ENCODE data around the gene KHSRP. TPM values are rescaled to one million over a fixed set of nuclear protein-coding genes. Genes with fewer than 3 reads are reported as not detected.
"Not testable (repeated sequence)": the region's sequence is repeated elsewhere in the genome, so short reads cannot be mapped to it uniquely, and the experiment has no call there.

Gene KHSRP
- total RNA-seq, 1 donor from 2014 or later = 255 TPM

GRCh38 chr19:6418562-6418932 is 6.1 kb downstream of the KHSRP start:
- DNase-seq (ENCODE audit: extremely low read depth, low read depth, low spot score) = no peak

GRCh38 chr19:6417713-6418561 is 6.7 kb downstream of the KHSRP start:
- DNase-seq (ENCODE audit: extremely low read depth, low read depth, low spot score) = no peak

GRCh38 chr19:6416658-6417405 is 7.8 kb downstream of the KHSRP start:
- no peak for DNase-seq (ENCODE audit: extremely low read depth, low read depth, low spot score)

- DNase-seq (ENCODE audit: extremely low read depth, low read depth, low spot score) = no peak
Measured at GRCh38 chr19:6415591-6416190, 8.9 kb downstream of the KHSRP start.

DNA sequence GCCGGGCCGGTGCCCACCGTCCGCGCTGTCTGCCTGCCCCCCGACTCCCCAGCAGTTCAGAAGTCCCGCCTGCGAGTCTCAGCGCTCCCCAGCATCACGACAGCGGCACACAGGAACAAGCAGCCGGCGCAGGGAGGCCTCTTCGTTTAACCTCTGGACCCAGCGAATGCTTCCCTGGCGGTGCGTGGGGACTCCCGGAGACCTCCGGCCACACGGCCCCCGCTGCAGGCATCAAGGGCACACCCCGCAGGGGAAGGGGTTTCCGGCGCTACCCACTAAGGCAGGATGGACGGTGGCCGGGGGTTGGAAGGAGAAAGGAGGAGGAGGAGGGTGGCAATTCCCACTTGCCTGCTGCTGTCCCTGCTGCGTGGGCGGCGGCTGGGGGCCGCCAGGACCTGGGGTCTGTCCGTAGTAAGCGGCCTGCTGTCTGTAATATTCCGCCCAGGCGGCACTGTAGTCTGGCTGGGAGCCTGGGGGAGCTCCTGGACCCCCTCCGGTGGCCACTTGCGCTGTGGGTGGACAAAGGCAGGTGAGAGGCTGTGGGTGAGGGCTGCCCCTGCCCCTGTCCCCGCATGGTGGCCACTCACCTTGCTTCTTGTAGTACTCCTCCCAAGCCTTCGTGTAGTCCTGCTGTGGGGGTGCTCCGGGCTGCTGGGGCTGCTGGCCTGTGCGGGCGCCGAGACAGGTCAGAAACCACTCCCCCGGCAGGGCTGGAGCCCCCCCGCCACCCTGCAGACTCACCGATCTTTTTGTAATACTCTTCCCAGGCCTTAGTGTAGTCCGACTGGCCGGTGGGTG is 9.6 kb downstream of the KHSRP start:
- no peak for DNase-seq (ENCODE audit: extremely low read depth, low read depth, low spot score)

DNA sequence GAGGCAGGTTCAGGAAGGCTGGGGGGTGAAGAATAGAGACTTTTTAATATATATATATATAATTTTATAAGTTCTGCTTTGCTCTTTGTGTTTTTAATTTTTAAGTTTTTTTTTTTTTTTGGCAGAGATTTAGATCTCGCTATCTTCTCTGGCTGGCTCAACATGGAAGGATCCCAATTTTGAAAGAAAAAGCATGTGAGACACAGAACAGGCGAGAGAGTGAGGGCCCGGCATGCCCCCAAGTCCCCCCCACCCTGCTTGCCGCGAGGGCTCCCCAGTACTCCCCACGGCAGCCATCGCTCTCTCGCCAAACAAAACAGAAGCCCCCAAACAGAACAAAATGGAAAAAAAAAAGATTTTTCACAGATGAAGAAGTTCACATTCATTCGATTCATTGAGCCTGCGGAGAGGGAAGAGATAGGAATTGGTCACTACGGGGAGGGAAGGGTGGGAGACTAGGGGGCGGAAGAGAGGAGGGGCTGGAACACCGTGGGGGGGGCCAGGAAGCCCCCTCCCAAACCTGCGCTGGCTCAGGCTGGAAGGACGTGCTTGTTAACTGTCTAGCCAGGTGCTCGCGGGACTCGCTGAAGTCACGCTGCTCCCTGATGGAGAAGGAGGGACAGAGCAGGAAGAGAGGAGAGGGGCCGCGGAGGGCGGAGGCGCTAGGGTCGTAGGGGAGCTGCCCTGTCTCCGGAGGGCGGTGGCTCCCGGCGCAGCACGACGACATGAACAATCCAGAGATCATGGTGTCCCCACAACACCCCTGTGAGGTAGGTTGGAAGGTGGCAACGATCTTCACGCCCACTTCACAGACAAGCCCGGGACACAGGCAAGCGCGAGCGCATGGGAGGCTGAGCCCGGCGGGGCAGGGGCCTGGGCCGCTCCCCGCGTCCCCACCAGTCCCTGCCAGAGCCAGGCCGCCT is 10.6 kb downstream of the KHSRP start:
- DNase-seq (ENCODE audit: extremely low read depth, low read depth, low spot score) = no peak

DNA sequence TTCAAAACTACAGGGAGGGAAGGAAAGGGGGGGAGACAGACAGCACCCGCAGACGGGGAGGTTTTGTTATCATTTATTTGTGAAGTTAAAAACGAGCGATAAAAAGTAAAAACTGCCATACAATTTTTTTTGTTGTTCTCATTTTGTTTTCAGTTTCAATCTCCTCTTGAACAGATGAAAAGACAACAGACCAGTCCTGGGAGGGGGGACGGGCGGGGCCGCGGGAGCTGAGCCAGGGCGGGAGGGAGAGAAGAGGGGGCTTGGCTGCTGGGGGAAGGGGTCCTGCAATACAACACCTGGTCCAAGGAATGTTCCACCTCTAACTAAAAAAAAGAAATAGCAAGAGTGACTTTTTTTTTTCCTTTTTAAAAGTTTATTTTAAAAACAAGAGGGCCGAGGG is 11.3 kb downstream of the KHSRP start:
- no peak for DNase-seq (ENCODE audit: extremely low read depth, low read depth, low spot score)

DNA sequence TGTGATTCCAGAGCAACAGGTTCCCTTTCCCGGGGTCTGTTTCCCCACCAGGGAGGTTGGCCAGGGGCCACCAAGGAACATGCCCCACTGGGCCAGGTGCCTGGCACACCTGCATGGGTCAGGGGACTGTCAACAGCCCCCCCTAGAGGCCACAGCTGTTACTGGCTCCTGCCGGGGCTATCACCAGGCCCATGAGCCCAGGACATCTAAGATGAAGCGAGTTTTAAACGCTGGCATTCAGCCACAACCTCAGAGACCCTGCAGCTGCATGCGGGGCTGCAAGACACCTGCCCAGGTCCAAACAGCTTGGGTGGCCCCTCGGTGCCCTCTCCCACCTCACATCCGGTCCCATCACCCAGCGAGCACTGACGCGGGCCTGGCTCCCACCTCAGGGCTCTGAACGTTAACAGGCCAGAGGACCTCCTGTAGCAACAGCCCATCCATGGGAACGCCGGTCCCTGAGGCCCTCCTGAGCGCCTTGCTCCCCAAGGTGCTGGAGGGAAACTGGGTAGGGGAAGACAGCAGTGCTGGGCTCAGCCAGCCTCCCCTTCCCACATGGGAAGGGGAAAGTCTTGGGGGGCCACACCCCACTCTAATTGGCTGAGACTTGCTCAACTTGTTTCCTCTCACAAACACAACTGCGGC is 12.0 kb downstream of the KHSRP start:
- no peak for DNase-seq (ENCODE audit: extremely low read depth, low read depth, low spot score)

DNA sequence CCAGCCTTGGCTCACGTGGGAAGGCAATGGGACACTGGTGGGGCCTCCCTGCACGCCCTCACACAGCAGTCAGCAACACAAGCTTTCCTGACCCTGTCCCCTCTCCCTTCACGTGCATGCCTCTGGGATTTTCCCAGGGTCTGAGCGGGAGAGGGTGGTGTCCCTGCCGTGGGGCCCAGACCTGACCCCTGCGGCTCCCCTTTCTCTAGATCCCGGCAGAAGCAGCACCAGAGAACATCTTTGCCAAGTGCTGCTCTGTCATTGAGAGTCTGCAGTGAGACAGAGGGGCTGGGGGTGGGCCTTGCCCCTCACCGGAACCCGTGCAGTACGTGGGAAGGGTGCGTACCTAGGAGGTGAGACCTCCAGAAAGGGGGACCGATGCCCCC is 12.6 kb downstream of the KHSRP start:
- DNase-seq (ENCODE audit: extremely low read depth, low read depth, low spot score) = no peak

DNA sequence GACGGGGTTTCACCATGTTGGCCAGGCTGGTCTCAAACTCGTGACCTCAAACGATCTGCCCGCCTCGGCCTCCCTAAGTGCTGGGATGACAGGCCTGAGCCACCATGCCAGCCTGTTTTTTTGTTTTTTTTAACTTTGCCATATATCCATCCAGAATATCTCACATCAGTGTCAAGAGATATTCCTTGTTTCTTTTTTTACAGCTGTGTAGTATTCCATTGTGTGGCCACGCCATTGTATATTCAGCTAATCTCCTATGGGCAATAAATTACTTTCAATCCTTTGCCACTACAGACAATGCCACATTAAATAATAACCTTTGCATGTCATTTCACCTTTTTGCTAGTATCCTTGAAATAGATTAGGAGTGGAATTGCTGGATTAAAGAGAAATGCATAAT is 15.3 kb downstream of the KHSRP start:
- no peak for DNase-seq (ENCODE audit: extremely low read depth, low read depth, low spot score)

DNA sequence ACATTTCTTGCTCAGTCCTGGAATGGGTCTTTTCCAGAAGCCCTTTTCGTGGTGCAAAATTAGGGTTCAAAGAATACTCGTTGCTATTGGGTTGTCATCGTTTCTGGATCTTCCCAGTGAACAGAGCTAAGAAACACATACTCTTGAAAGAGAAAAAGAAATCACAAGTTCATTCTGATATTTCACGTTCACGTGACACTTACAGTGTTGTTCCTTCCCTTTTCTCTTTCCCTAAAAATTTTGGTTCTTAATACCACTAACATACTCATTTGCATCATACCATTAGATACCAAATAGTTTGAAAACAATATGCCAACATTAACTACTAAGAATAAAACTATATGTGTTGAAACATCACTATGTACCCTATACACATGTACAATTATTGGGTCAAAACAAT is 18.2 kb downstream of the KHSRP start:
- DNase-seq (ENCODE audit: extremely low read depth, low read depth, low spot score) = no peak

- DNase-seq (ENCODE audit: extremely low read depth, low read depth, low spot score) = no peak
Measured at GRCh38 chr19:6402837-6403608, 21.6 kb downstream of the KHSRP start.

DNA sequence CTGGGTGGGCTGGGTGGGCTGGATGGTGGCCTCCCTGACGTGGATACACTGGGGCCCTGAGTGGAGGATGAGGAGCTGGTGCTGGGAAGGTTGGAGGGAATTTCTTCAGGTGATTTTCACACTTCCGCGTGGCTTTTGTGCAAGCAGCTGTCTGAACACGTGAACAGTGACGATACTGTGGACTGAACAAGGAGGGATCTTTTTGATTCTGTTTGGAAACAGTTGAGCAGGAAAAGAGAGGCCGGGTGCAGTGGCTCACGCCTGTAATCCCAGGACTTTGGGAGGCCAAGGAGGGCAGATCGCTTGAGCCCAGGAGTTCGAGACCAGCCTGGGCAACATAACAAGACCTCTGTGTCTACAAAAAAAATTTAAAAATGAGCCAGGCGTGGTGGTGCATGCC is 22.6 kb downstream of the KHSRP start:
- no peak for DNase-seq (ENCODE audit: extremely low read depth, low read depth, low spot score)

- DNase-seq (ENCODE audit: extremely low read depth, low read depth, low spot score) = not testable (repeated sequence)
Measured at GRCh38 chr19:6400062-6400944, 24.3 kb downstream of the KHSRP start.

GRCh38 chr19:6396305-6396704 is 28.3 kb downstream of the KHSRP start:
- DNase-seq (ENCODE audit: extremely low read depth, low read depth, low spot score) = no peak

- no peak for DNase-seq (ENCODE audit: extremely low read depth, low read depth, low spot score)
Measured at GRCh38 chr19:6394831-6395230, 29.8 kb downstream of the KHSRP start.

- DNase-seq (ENCODE audit: extremely low read depth, low read depth, low spot score) = no peak
Measured at GRCh38 chr19:6393983-6394412, 30.6 kb downstream of the KHSRP start.

Data from glomerular endothelial cell (primary cell).